ENCODE data around the gene MRPL14.

GRCh38 chr6:44100088-44100550 is 27.1 kb downstream of the MRPL14 start:
- TF ChIP-seq POLR2A (IDR thresholded peaks at IDR 0.05): no peak
- peak; percentile 34 to 37 (median 37) for TF ChIP-seq CTCF (IDR thresholded peaks at IDR 0.05)

Data from testis (tissue), 2 donors.